Activated T-helper 17 cell treated with anti-CD3 and anti-CD28 coated beads, Interleukin-2, amount 50 U/mL, for 72 hours (primary cell): Measurements from ENCODE around the gene HLA-DRA. TPM values are rescaled to one million over a fixed set of nuclear protein-coding genes. Genes with fewer than 3 reads are reported as not detected.

Experiments used
- ATAC-seq: fragments of 150-1000 bp; cut with Tn5 transposase; replicated peaks from 2 replicates; pipeline ENCODE4 v1.10.0; 2021; ENCODE audit warnings: mild to moderate bottlenecking, moderate library complexity
- H3K27ac Mint-ChIP-seq: one replicate; pipeline ENCODE4 v1.8.0; 2022; ENCODE audit warnings: mixed read lengths
- H3K27me3 Mint-ChIP-seq: one replicate; pipeline ENCODE4 v1.8.0; 2022; ENCODE audit warnings: mixed read lengths
- H3K36me3 Mint-ChIP-seq: one replicate; pipeline ENCODE4 v1.8.0; 2022; ENCODE audit warnings: low read depth, mild to moderate bottlenecking, mixed read lengths
- H3K4me1 Mint-ChIP-seq: one replicate; pipeline ENCODE4 v1.8.0; 2022; ENCODE audit warnings: mixed read lengths
- H3K4me3 Mint-ChIP-seq: one replicate; pipeline ENCODE4 v1.8.0; 2022; ENCODE audit warnings: mild to moderate bottlenecking, mixed read lengths
- H3K9me3 Mint-ChIP-seq: one replicate; pipeline ENCODE4 v1.8.0; 2022; ENCODE audit warnings: mixed read lengths
- total RNA-seq, 2 donors: library from RNA; stranded (reverse); gene quantifications; one replicate each; pipeline ENCODE4 v1.2.3, GENCODE V29; 2022

Gene HLA-DRA
- total RNA-seq, result 100 to 1,000 TPM in 1 of 2 donors, 10 to 100 TPM in 1; 13.6 to 170 TPM

GRCh38 chr6:32439602-32440214, at the start of gene HLA-DRA:
HLA-DRA (plus strand) TSS chr6:32439887; CDS start chr6:32439951, 64 bp downstream.
- Mint-ChIP-seq H3K27ac (peak within 1 kb of the TSS; percentile 32), H3K4me1 (peaks cover 8% of the 10 kb centered on the region), H3K27me3 (peaks cover 29% of the 10 kb centered on the region), H3K9me3 (no peaks in the 10 kb centered on the region), H3K4me3 (peak within 1 kb of the TSS; percentile 58), H3K36me3 (no peaks in the 10 kb centered on the region)
- ATAC-seq, result peak; percentile 88

DNA sequence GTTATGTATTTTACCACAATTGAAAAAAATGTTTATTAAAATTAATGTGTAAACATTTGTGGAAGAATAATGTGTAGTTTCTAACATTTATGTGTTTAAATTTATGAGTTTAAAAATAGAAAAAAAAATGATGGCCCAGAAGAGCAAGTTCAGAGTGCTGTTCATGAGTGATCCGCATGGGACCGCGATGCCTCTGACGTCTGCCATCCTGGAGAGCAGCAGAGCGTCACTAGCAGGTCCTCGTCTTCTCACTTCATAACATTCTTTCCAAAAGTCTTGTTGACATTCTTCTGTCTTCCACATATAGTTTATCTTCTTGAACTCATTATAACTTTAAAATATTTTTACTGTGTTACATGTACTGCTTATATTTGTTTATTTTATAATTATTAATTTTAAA, 48.2 kb upstream of the HLA-DRA start:
- no peaks in the 10 kb centered on the region for H3K4me1 Mint-ChIP-seq
- H3K36me3 Mint-ChIP-seq, result no peaks in the 10 kb centered on the region
- H3K4me3 Mint-ChIP-seq, result no peak overlapping the region
- H3K9me3 Mint-ChIP-seq, result no peaks in the 10 kb centered on the region
- ATAC-seq, result no peak
- peaks cover 22% of the 10 kb centered on the region for H3K27me3 Mint-ChIP-seq
- no peak overlapping the region for H3K27ac Mint-ChIP-seq

DNA sequence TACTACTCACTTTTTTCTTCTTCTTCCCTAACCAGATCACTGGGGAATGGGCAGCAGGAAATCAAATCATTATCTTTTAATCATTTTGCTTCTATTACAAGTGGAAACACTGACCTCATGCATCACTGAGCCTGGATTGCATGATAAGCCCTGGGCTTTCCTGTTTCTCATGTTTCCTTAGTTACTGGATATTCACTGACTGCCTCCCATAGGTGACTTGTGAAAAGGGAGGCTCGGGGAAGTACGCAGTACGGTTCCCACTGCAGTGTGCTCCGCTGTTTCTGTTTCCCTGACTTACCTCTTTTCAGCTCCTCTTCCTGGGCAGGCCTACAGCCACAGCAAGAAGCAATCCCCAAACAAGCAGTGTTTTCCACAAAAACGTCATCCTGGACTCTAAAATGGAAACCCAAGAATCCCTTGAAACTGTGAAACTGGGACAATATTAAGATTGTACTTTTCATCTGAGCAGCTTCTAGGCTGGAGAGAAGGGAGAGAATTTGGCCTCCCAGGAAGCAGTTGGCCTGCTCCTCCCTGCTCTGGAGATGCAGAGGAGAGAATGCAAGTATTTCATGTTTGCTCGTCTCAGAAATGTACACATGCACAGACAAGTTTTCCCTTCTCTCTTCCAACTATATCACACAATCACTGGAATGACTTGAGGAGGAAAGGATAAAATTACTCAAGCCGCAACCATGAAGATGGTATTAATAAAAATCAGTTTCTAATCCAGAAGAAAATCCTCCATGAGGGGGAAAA, 45.8 kb upstream of the HLA-DRA start:
- peaks cover 5% of the 10 kb centered on the region for H3K4me1 Mint-ChIP-seq
- no peak overlapping the region for H3K27ac Mint-ChIP-seq
- peaks cover 17% of the 10 kb centered on the region for H3K27me3 Mint-ChIP-seq
- H3K4me3 Mint-ChIP-seq, result no peak overlapping the region
- no peaks in the 10 kb centered on the region for H3K9me3 Mint-ChIP-seq
- no peaks in the 10 kb centered on the region for H3K36me3 Mint-ChIP-seq
- ATAC-seq, result no peak

DNA sequence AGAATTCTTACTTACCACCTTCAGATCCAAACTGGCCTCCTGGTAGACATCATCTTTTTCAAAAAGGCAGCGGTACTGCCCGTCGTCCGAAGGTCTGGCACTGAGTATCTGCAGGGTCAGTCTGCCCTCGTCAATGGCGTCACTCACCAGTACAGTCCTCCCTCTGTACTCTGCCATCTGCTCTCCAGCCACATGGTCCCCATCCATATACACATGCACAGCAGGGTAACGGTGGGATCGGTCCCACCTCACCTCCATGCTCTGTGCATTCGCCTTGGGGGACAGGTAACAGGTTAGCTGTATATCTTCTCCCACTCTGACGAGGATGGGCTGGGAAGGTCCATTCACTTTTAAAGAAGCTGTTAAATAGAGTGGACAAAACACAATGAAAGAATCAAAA, 43.7 kb upstream of the HLA-DRA start:
- no peak for ATAC-seq
- H3K9me3 Mint-ChIP-seq, result no peaks in the 10 kb centered on the region
- H3K27me3 Mint-ChIP-seq, result peaks cover 21% of the 10 kb centered on the region
- H3K27ac Mint-ChIP-seq, result no peak overlapping the region
- H3K4me1 Mint-ChIP-seq, result peaks cover 5% of the 10 kb centered on the region
- no peaks in the 10 kb centered on the region for H3K36me3 Mint-ChIP-seq
- H3K4me3 Mint-ChIP-seq, result no peak overlapping the region

GRCh38 chr6:32397252-32397920, 42.3 kb upstream of the HLA-DRA start:
- no peaks in the 10 kb centered on the region for H3K36me3 Mint-ChIP-seq
- ATAC-seq, result peak; percentile 80
- H3K27me3 Mint-ChIP-seq, result peaks cover 25% of the 10 kb centered on the region
- H3K9me3 Mint-ChIP-seq, result no peaks in the 10 kb centered on the region
- peaks cover 5% of the 10 kb centered on the region for H3K4me1 Mint-ChIP-seq
- no peak overlapping the region for H3K27ac Mint-ChIP-seq
- H3K4me3 Mint-ChIP-seq, result no peak overlapping the region

- Mint-ChIP-seq H3K4me3 (no peak overlapping the region), H3K4me1 (peaks cover 5% of the 10 kb centered on the region), H3K36me3 (no peaks in the 10 kb centered on the region), H3K9me3 (no peaks in the 10 kb centered on the region), H3K27me3 (peaks cover 31% of the 10 kb centered on the region), H3K27ac (no peak overlapping the region)
- ATAC-seq, result no peak
Observed at GRCh38 chr6:32401284-32401963, 38.3 kb upstream of the HLA-DRA start.

DNA sequence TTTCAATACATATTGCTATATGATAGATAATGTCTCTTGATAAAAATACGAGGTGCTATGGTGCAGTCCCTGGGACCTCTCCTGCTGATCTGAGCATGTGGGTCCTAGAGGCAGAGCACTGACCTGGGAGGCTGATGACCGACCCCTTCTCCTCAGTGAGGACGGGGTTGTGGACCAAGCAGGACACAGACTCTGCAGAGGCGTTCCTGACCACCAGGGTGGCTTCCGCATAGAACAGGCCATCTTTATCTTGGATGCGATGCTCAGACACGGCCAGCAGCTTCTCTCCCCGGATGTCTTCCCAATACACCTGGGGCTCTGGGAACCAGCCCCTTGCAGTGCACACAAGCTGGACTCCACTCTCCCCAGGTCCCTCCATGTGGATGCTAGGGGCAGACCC, 36.9 kb upstream of the HLA-DRA start:
- Mint-ChIP-seq H3K27ac (no peak overlapping the region), H3K4me3 (no peak overlapping the region), H3K9me3 (no peaks in the 10 kb centered on the region), H3K27me3 (peaks cover 45% of the 10 kb centered on the region), H3K4me1 (no peaks in the 10 kb centered on the region), H3K36me3 (no peaks in the 10 kb centered on the region)
- no peak for ATAC-seq

GRCh38 chr6:32405656-32406055, 34.0 kb upstream of the HLA-DRA start:
- Mint-ChIP-seq H3K27me3 (peaks cover 50% of the 10 kb centered on the region), H3K4me1 (no peaks in the 10 kb centered on the region), H3K27ac (no peak overlapping the region), H3K36me3 (no peaks in the 10 kb centered on the region), H3K4me3 (no peak overlapping the region), H3K9me3 (no peaks in the 10 kb centered on the region)
- no peak for ATAC-seq

DNA sequence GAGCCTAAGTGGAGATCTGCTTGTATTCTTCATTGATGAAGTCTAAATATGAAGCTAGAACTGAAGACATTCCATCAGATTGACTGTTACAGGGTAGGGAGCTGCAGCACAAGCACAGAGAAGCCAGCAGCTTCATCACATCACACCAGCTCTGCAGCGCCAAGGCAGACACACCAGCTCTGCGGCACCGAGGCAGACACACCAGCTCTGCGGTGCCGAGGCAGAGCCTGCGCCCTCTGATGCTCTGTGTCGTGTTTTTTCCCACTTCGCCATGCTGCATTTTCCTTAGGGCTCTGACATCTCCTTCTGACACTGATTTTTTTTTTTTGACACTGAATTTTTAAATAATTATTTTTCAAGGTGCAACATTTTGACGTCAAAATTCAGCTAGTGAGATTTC, 33.5 kb upstream of the HLA-DRA start:
- Mint-ChIP-seq H3K36me3 (no peaks in the 10 kb centered on the region), H3K27me3 (peaks cover 50% of the 10 kb centered on the region), H3K9me3 (no peaks in the 10 kb centered on the region), H3K27ac (no peak overlapping the region), H3K4me1 (no peaks in the 10 kb centered on the region), H3K4me3 (no peak overlapping the region)
- no peak for ATAC-seq

DNA sequence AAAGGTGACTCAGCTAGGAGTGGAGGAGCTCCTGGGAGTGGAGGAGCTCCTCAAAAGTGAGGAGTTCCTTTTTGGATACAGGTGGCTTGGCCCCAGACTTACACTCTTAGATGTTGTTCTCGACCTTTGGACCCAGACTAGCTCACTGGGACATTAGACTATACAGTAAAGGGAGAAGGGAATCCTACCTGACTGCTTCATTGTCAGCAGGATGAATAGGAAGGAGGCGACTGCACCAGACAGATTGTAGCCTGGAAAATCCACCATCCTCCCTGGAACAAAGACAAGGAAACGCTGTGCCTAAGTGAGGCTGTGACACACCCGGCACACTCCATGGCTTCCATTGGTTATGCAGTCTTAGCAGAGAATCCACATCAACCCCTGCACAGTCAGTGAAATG, 32.8 kb upstream of the HLA-DRA start, which contains the start of gene BTNL2:
BTNL2 (minus strand) TSS at position 325 of the 400 bp plus-strand sequence; CDS start at position 267, 58 bp downstream.
- ATAC-seq, result no peak
- Mint-ChIP-seq H3K9me3 (no peaks in the 10 kb centered on the region), H3K27me3 (peaks cover 46% of the 10 kb centered on the region), H3K36me3 (no peaks in the 10 kb centered on the region), H3K27ac (no peak within 1 kb of the TSS), H3K4me1 (no peaks in the 10 kb centered on the region), H3K4me3 (no peak within 1 kb of the TSS)

DNA sequence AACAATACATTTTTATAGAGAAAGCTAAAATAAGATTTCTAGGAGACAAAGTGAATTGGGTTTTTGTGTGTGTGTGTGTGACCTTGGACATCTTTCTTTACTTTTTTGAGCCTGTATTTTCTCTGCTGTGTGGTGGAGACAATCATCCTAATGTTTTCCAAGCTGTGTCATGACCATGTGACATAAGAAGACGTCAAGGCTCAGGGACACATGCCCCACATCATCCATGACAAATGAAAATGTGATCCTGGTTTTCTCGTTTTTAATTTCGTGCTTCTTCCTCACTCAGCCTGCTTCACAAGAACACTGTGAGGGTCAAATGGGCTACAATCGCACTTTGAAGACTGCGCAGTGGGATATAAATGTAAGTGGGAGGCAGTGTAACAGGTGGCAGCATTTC, 28.8 kb upstream of the HLA-DRA start:
- Mint-ChIP-seq H3K9me3 (no peaks in the 10 kb centered on the region), H3K27me3 (peaks cover 53% of the 10 kb centered on the region), H3K27ac (no peak overlapping the region), H3K4me1 (no peaks in the 10 kb centered on the region), H3K36me3 (no peaks in the 10 kb centered on the region), H3K4me3 (no peak overlapping the region)
- no peak for ATAC-seq

- Mint-ChIP-seq H3K27ac (no peak overlapping the region), H3K9me3 (no peaks in the 10 kb centered on the region), H3K36me3 (no peaks in the 10 kb centered on the region), H3K4me3 (no peak overlapping the region), H3K27me3 (peaks cover 54% of the 10 kb centered on the region), H3K4me1 (no peaks in the 10 kb centered on the region)
- ATAC-seq, result no peak
Observed at GRCh38 chr6:32411566-32412327, 27.9 kb upstream of the HLA-DRA start.

- H3K27me3 Mint-ChIP-seq, result peaks cover 42% of the 10 kb centered on the region
- no peak overlapping the region for H3K4me3 Mint-ChIP-seq
- H3K27ac Mint-ChIP-seq, result no peak overlapping the region
- no peaks in the 10 kb centered on the region for H3K36me3 Mint-ChIP-seq
- peak; percentile 94 for ATAC-seq
- no peaks in the 10 kb centered on the region for H3K4me1 Mint-ChIP-seq
- H3K9me3 Mint-ChIP-seq, result no peaks in the 10 kb centered on the region
Observed at GRCh38 chr6:32413427-32414047, 26.1 kb upstream of the HLA-DRA start.
